Choroid plexus epithelial cell (primary cell): Measurements from ENCODE around the gene ASIC4.

Source experiments
- DNase-seq: peaks from one replicate; pipeline ENCODE4 v3.0.0-alpha.2; 2010; ENCODE audit warnings: low read depth
- H3K4me3 ChIP-seq: 2 replicates; pipeline ENCODE4 v1.5.1; 2011; ENCODE audit warnings: low read depth, mild to moderate bottlenecking, control low read depth, low read length, moderate library complexity
- TF ChIP-seq, protein P1 (sequence below): conservative IDR thresholded peaks from 2 replicates; pipeline ENCODE4 v1.5.1; 2011; ENCODE audit warnings: low read depth, mild to moderate bottlenecking, control low read depth, inconsistent platforms, low read length, moderate library complexity

The ASIC4 gene

DNA sequence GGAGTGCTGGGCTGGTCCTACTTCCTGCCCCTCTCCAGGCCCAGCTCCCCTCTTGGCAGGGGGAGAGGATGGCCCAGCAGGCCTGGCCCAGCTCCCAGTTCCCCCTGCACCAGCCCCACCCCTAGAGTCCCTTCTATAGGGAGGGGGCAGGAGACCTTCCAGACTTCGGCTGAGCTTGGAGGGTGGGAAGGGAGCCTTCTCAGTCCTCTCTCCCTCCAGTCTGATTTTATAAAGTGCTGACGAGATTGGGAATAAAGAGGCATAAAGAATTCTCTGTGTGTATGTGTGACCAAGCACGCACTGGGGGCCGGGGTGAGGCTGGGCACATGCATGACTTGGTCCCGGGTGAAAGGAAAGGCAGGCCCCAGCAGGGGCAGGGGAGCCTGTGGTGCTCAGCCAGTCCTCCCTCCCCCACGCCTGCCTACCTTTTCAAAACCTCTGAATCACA, 24.2 kb downstream of the ASIC4 start:
- peak; percentile 53 for DNase-seq
- TF ChIP-seq, protein P1, sequence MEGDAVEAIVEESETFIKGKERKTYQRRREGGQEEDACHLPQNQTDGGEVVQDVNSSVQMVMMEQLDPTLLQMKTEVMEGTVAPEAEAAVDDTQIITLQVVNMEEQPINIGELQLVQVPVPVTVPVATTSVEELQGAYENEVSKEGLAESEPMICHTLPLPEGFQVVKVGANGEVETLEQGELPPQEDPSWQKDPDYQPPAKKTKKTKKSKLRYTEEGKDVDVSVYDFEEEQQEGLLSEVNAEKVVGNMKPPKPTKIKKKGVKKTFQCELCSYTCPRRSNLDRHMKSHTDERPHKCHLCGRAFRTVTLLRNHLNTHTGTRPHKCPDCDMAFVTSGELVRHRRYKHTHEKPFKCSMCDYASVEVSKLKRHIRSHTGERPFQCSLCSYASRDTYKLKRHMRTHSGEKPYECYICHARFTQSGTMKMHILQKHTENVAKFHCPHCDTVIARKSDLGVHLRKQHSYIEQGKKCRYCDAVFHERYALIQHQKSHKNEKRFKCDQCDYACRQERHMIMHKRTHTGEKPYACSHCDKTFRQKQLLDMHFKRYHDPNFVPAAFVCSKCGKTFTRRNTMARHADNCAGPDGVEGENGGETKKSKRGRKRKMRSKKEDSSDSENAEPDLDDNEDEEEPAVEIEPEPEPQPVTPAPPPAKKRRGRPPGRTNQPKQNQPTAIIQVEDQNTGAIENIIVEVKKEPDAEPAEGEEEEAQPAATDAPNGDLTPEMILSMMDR: no peak
- H3K4me3 ChIP-seq: no peak overlapping the region

DNA sequence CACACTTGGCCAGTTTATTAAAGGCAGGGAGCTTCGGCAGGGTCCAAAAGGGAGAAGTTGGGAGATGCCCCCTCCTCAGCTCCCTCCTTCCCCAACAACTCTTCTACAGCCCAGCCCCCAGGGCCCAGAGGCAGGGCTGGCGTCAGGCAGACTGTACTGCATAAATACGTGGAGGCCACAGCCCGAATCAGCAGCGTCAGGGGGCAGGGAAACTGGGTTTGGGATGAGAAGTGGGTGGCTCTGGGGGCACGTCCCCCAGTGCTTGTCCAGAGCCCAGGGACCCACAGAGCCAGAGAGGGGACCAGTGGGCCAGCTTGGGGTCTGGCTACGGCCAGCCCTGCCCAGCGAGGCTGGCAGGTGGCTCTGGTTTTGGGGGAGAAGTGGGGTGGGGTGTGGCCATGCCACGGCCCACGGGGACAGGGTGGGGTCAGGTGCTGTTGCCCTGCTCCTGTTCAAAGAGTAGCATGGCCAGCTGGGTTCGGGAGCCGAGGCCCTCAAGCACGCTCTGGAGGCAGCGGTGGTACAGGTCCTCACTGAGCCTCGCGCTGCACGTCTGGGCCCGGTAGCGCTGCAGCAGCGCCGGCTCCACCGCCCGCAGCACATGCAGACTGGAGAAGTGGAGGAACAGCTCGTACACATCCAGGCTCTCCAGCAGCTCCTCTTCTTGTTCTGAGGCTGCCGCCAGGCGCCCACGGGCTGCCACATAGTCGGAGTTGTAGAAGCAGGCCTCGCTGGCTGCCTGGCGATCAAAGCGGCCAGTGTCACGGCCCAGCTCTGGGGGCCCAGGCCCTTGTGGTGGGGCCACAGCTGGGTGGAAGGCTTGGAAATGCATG, 24.9 kb downstream of the ASIC4 start:
- H3K4me3 ChIP-seq: no peak overlapping the region
- DNase-seq: no peak
- TF ChIP-seq, protein P1: no peak

DNA sequence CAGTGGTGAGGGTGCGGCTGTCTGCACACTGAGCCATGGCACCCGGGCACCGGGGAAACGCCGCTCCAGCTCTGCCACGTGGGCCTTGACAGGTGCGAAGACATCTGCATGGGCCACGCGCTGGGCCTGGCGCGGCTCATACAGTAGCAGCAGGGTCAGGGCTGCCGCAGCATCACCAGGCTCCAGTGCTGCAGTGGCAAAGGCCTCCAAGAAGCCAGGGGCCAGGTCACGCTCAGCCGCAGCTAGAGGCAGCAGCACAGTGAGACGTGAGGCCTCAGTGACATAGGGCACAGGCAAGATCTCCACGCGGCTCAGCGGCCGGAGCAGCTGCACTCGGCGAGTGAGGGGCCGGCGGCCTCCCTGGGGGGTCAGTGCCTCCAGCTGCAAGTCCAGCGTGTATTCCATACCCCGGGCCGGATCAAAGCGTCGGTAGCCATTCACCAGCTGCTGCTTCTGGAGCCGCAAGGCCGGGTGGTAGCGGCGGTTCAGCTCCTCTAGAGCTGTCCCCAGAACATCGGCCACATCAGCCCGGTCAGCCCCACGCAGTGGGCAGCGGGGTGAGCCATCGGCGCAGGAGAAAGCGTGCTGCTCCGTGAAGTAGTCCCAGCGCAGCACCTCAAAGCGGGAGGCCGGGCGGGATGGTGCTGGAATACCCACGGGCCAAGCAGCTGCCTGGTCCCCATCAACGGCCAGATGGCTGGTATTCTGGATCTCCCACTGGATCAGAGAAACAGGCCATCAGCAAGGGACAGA, 25.8 kb downstream of the ASIC4 start:
- no peak for DNase-seq
- TF ChIP-seq, protein P1: no peak
- no peak overlapping the region for H3K4me3 ChIP-seq

DNA sequence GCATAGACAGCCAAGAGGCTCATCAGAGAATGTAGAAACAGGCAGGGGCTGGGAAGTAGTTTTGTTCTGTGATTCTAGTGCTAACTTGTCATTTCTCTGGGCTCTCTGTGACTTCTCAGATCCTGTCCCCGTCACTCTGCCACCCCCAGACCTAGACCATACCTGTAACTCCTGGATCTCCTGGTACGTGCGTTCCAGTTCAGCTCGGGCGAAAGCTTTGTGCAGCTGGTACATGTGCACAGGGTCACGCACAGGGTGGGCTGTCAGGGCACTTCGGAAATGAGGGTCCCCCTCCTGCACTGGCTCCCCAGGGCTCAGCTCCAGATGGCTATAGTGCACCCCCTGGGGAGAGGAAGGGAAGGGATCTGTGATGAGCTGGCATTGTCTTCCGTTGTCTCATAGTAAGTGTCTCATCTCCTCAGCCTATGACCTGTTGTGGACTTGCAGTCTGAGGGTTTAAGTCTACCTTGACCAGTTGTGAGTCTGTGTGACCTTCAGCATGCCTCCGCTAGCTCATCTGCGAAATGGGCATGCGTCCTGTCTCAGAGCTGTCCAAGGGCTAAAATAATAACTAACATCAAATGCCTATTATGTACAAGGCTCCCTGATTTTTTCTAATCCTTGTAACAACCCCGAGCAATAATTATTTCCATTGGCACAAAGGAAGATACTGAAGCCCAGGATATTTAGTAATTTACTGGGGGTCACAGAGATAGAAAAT, 26.7 kb downstream of the ASIC4 start:
- H3K4me3 ChIP-seq: no peak overlapping the region
- no peak for DNase-seq
- TF ChIP-seq, protein P1: no peak

DNA sequence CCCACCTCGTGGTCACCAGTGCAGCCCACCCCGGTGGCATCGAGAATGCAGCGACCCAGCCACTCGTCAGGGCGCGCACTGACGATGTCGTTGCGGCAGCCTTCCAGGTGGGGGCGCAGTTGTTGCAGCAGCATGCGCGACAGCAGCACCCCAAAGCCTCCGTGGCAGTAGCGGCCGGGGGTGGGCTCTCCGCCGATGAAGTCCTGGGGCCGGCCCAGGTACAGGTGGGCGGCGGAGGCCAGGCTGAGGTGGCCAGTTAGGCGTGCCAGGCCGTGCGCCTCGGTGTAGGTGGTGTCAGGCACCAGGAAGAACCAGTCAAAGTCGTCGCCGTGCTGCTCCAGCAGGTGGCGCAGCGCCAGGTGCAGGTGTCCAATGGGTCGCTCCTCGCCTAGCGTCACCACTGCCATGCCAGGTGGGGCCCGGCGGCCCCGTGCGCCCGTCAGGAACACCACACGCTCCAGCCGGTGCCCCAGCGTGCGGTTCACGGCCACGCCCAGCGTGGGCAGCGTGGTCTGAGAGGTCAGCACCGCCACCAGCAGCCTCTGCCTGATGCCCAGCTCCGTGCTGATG, 27.4 kb downstream of the ASIC4 start:
- DNase-seq: peak; percentile 75

More for the DNA sequence above, 27.4 kb downstream of the ASIC4 start:
- peak overlapping the region; percentile 50 for H3K4me3 ChIP-seq
- TF ChIP-seq, protein P1: peak; percentile 88
